PC-3 (cell line): ENCODE measurements around the gene PHLDB1. TPM values are rescaled to one million over a fixed set of nuclear protein-coding genes. Genes with fewer than 3 reads are reported as not detected.

ENCODE experiments used
- ATAC-seq: fragments of 200-7000 bp; cut with Tn5 transposase; 2 replicates; pipeline ENCODE4 v1.9.1; 2020; ENCODE audit warnings: mild to moderate bottlenecking, moderate library complexity
- BruUV-seq: library from RNA; stranded (reverse); fragments of 400-500 nt; replicated peaks from 2 replicates; lab custom pipeline; 2021; lab: Mats Ljungman, UMichigan
- CTCF ChIA-PET: fragments of 300-600 bp; sonication (Branson Sonifier 250); formaldehyde crosslinking; loops from one replicate; lab custom pipeline; 2022; ENCODE audit warnings: antibody characterized with exemption; lab: Charles Lee
- POLR2A ChIA-PET: fragments of 300-600 bp; sonication (Branson Sonifier 250); formaldehyde crosslinking; loops from one replicate; lab custom pipeline; 2022; ENCODE audit warnings: antibody characterized with exemption; ENCODE audit not compliant: unreplicated experiment; lab: Charles Lee
- DNase-seq: peaks from one replicate; pipeline ENCODE4 v3.0.0-alpha.2; 2015
- H2AFZ ChIP-seq: fragments of 300-600 bp; sonication (generic); 2 replicates; pipeline ENCODE4 v1.6.0; 2016; ENCODE audit warnings: antibody characterized with exemption, low read length
- H3F3A ChIP-seq: fragments of 300-600 bp; sonication (generic); one replicate; pipeline ENCODE4 v1.6.0; 2017; ENCODE audit warnings: antibody characterized with exemption, low read length, control low read depth, mild to moderate bottlenecking; ENCODE audit not compliant: unreplicated experiment
- H3K27ac ChIP-seq: fragments of 300-600 bp; sonication (generic); 2 replicates; pipeline ENCODE4 v1.5.1; 2016; ENCODE audit warnings: mild to moderate bottlenecking, low read length
- H3K27me3 ChIP-seq: fragments of 300-600 bp; sonication (generic); 2 replicates; pipeline ENCODE4 v1.6.1; 2016; ENCODE audit warnings: low read length, mixed read lengths
- H3K36me3 ChIP-seq: fragments of 300-600 bp; sonication (generic); 2 replicates; pipeline ENCODE4 v1.6.1; 2016; ENCODE audit warnings: low read depth, mixed run types, low read length, mixed read lengths
- H3K4me1 ChIP-seq: fragments of 300-600 bp; sonication (generic); 2 replicates; pipeline ENCODE4 v1.5.1; 2016; ENCODE audit warnings: low read length; ENCODE audit not compliant: insufficient read depth
- H3K4me2 ChIP-seq: fragments of 300-600 bp; sonication (generic); 2 replicates; pipeline ENCODE4 v1.6.0; 2016; ENCODE audit warnings: low read length
- H3K4me3 ChIP-seq: fragments of 300-600 bp; sonication (generic); 2 replicates; pipeline ENCODE4 v1.5.1; 2016; ENCODE audit warnings: mild to moderate bottlenecking, low read length, mixed read lengths
- H3K79me2 ChIP-seq: fragments of 300-600 bp; sonication (generic); 2 replicates; pipeline ENCODE4 v1.6.1; 2017; ENCODE audit warnings: low read length, mixed read lengths
- H3K9ac ChIP-seq: fragments of 300-600 bp; sonication (generic); 2 replicates; pipeline ENCODE4 v1.6.0; 2016; ENCODE audit warnings: mild to moderate bottlenecking, low read length
- H3K9me2 ChIP-seq: fragments of 300-600 bp; sonication (generic); replicated peaks from 2 replicates; pipeline ENCODE4 v1.6.1; 2016; ENCODE audit warnings: mixed run types, low read length, mixed read lengths
- H3K9me3 ChIP-seq: fragments of 300-600 bp; sonication (generic); 2 replicates; pipeline ENCODE4 v1.6.1; 2016; ENCODE audit warnings: low read length, mixed read lengths
- H4K20me1 ChIP-seq: fragments of 300-600 bp; sonication (generic); 2 replicates; pipeline ENCODE4 v1.6.1; 2016; ENCODE audit warnings: low read length, mixed read lengths
- CTCF ChIP-seq: fragments of 300-600 bp; sonication (generic); conservative IDR thresholded peaks from 2 replicates; pipeline ENCODE4 v1.5.1; 2017; ENCODE audit warnings: antibody characterized with exemption, low read depth, mild to moderate bottlenecking, low read length
- EZH2 ChIP-seq: fragments of 300-600 bp; sonication (generic); IDR thresholded peaks from one replicate; pipeline ENCODE4 v1.6.1; 2017; ENCODE audit warnings: antibody characterized with exemption, mild to moderate bottlenecking, low read length; ENCODE audit not compliant: unreplicated experiment
- EZH2phosphoT487 ChIP-seq: fragments of 300-600 bp; sonication (generic); IDR thresholded peaks from 2 replicates; pipeline ENCODE4 v1.6.1; 2018; ENCODE audit warnings: mild to moderate bottlenecking, antibody characterized with exemption, low read length, borderline replicate concordance
- intact Hi-C: fragments of 100-400 bp; cut with micrococcal nuclease; formaldehyde crosslinking; loops from 2 replicates; pipeline ENCODE4 v1.9.0; 2023
- total RNA-seq: library from RNA; depleted of rRNA; stranded (reverse); fragments of >200 nt; gene quantifications from 2 replicates; pipeline ENCODE4 v1.2.3, GENCODE V29; 2014

The PHLDB1 gene
- total RNA-seq, 1 experiment from 2014 or later: 36.1 TPM

GRCh38 chr11:118572061-118572980 lies 35.1 kb upstream of the PHLDB1 start, which contains the start of gene ARCN1:
Gene ARCN1, plus strand, starts transcription at chr11:118572409. Its CDS starts 139 bp downstream, at chr11:118572548.
- H3K9me3 ChIP-seq: no peaks in the 10 kb centered on the region
- intact Hi-C loops: no loop called here
- peak within 1 kb of the TSS; percentile 88 for H3K4me3 ChIP-seq
- ATAC-seq (peak; percentile 68), DNase-seq (peak; percentile 51)
- H2AFZ ChIP-seq: peak within 1 kb of the TSS; percentile 97
- H3K27ac ChIP-seq: peak within 1 kb of the TSS; percentile 81
- peak within 1 kb of the TSS; percentile 91 for H3K4me2 ChIP-seq
- ChIA-PET CTCF (no interaction called here), POLR2A (no interaction called here)
- peak within 1 kb of the TSS; percentile 99 for H3K9ac ChIP-seq
- peaks cover under 1% of the 10 kb centered on the region; the same call in 1 of the 2 replicates for H3K36me3 ChIP-seq
- BruUV-seq: TSS peak; percentile 91
- peaks cover 55% of the 10 kb centered on the region for H3K79me2 ChIP-seq
- H4K20me1 ChIP-seq: peaks cover 32% of the 10 kb centered on the region
- H3K9me2 ChIP-seq: no peaks in the 10 kb centered on the region
- TF ChIP-seq CTCF (no peak), EZH2 (no peak), EZH2phosphoT487 (no peak)
- no peaks in the 10 kb centered on the region for H3K27me3 ChIP-seq
- H3F3A ChIP-seq: no peaks in the 10 kb centered on the region
- peaks cover 25% of the 10 kb centered on the region for H3K4me1 ChIP-seq

GRCh38 chr11:118572981-118573550 lies 34.3 kb upstream of the PHLDB1 start:
- ChIA-PET CTCF (no interaction called here), POLR2A (no interaction called here)
- DNase-seq (peak; percentile 40), ATAC-seq (peak; percentile 58)
- TF ChIP-seq CTCF (no peak), EZH2phosphoT487 (no peak), EZH2 (no peak)
- Histone ChIP-seq H3K79me2 (peaks cover 62% of the 10 kb centered on the region), H3K9ac (peak overlapping the region; percentile 99), H3K9me3 (no peaks in the 10 kb centered on the region), H3K27me3 (no peaks in the 10 kb centered on the region), H3K4me3 (peak overlapping the region; percentile 88), H3K4me2 (peak overlapping the region; percentile 91), H3F3A (no peaks in the 10 kb centered on the region), H2AFZ (peak overlapping the region; percentile 97), H4K20me1 (peaks cover 33% of the 10 kb centered on the region), H3K36me3 (peaks cover 3% of the 10 kb centered on the region; the same call in 1 of the 2 replicates), H3K9me2 (no peaks in the 10 kb centered on the region), H3K27ac (peak overlapping the region; percentile 81), H3K4me1 (peaks cover 25% of the 10 kb centered on the region)
- intact Hi-C loops: no loop called here
- TSS peak; percentile 50 for BruUV-seq
